Measurements from ENCODE around the gene COQ10A. TPM values are rescaled to one million over a fixed set of nuclear protein-coding genes. Genes with fewer than 3 reads are reported as not detected.

The COQ10A gene
- total RNA-seq, 4 donors from 2014 or later, result 9.0 to 18.1 (median 13.5) TPM

GRCh38 chr12:56288705-56289387 lies 22.1 kb downstream of the COQ10A start:
- DNase-seq (ENCODE audit: low spot score) (no peak), ATAC-seq (ENCODE audit: low FRiP score) (no peak)
- no peak for TF ChIP-seq CTCF (IDR thresholded peaks at IDR 0.05)

DNA sequence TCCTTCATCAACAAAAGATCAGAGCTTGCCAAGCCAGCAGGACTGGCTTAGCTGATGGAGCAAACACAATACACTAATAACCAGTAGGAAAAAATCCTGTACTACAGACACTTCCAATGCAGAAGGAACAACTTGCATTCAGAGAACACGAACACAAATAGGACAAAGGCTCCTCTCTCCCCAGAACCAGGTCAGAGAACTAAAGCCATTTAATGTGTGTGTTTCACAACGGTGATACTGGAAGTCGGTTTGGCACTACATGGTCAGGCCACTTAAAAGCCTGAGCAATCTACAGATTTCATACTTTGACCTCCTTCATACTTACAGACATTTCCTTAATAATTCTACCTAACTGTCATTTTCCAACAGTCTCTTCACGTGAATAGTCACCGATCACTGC lies 27.1 kb downstream of the COQ10A start:
- TF ChIP-seq CTCF (IDR thresholded peaks at IDR 0.05), result no peak
- DNase-seq (ENCODE audit: low spot score) (no peak), ATAC-seq (ENCODE audit: low FRiP score) (no peak)

DNA sequence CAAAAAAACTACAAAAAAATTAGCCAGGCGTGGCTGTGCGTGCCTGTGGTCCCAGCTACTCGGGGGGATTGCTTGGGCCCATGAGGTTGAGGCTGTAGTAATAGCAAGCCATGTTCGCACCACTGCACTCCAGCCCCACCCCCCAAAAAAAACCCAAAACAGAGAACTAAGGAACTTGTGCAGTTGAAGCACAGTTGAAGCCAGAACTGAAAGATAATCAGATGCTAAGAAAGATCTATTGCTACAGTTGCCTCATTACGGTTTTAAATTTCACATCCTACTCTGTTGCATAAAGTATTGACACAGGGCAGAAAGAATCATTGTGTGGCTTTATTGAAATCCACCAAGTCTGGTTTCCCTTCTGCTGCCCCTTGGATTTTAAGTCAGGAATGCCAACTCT lies 29.6 kb downstream of the COQ10A start:
- TF ChIP-seq CTCF (IDR thresholded peaks at IDR 0.05), result no peak
- DNase-seq (ENCODE audit: low spot score), result no peak
- ATAC-seq (ENCODE audit: low FRiP score), result no peak

- ATAC-seq (ENCODE audit: low FRiP score), result no peak
Observed at GRCh38 chr12:56297400-56297799, 30.7 kb downstream of the COQ10A start.

GRCh38 chr12:56298828-56299227 lies 32.1 kb downstream of the COQ10A start:
- no peak for TF ChIP-seq CTCF (IDR thresholded peaks at IDR 0.05)
- DNase-seq (ENCODE audit: low spot score), result no peak
- ATAC-seq (ENCODE audit: low FRiP score), result no peak

More at GRCh38 chr12:56297400-56297799, 30.7 kb downstream of the COQ10A start:
- no peak for DNase-seq (ENCODE audit: low spot score)
- no peak for TF ChIP-seq CTCF (IDR thresholded peaks at IDR 0.05)

GRCh38 chr12:56299308-56299852 lies 32.6 kb downstream of the COQ10A start:
- ATAC-seq (ENCODE audit: low FRiP score) (peak; percentile 12), DNase-seq (ENCODE audit: low spot score) (no peak)
- no peak for TF ChIP-seq CTCF (IDR thresholded peaks at IDR 0.05)

All from omental fat pad (tissue), 4 donors.